Measurements from ENCODE around the gene TXNDC17. TPM values are rescaled to one million over a fixed set of nuclear protein-coding genes. Genes with fewer than 3 reads are reported as not detected.

Gene TXNDC17
- total and polyA plus RNA-seq, 9 of the 15 experiments (the other 6 are each of a cell fraction or from before 2014, with no cell fraction given): 108 to 759 (median 179) TPM

- no peak overlapping the region for H3K4me3 ChIP-seq
- CTCF ChIA-PET (ENCODE audit: low intra/inter-chr PET ratio): no interaction called here
- POLR2A ChIA-PET: no interaction called here
- no peak overlapping the region for H3K4me2 ChIP-seq (ENCODE audit: insufficient read depth, low read length)
- no peaks in the 10 kb centered on the region for H4K20me1 ChIP-seq (replicated peaks; ENCODE audit: control insufficient read depth, insufficient read depth, low read length)
- in situ Hi-C loops (cut with MboI) (no loop called here), intact Hi-C loops (cut with micrococcal nuclease) (no loop called here)
- no peak overlapping the region for H2AFZ ChIP-seq (ENCODE audit: low read depth, low read length)
- no peaks in the 10 kb centered on the region for H3K9me3 ChIP-seq (replicated peaks; ENCODE audit: control insufficient read depth, insufficient read depth, low read depth, low read length)
- no peaks in the 10 kb centered on the region for H3K79me2 ChIP-seq (ENCODE audit: control insufficient read depth, insufficient read depth, low read length)
- no peak overlapping the region for H3K9ac ChIP-seq (ENCODE audit: insufficient read depth in 1 of 2, low read depth in 2 of 2, low read length in 2 of 2)
- no peaks in the 10 kb centered on the region for H3K9me1 ChIP-seq (ENCODE audit: control insufficient read depth, insufficient read depth, low read length)
- H3K27me3 ChIP-seq (ENCODE audit: control insufficient read depth in 2 of 2, insufficient read depth in 2 of 2, low read length in 2 of 2): no peaks in the 10 kb centered on the region
- no peak for DNase-seq (ENCODE audit: extremely low read depth in 1 of 4, low spot score in 3 of 4)
- H3K27ac ChIP-seq (ENCODE audit: extremely low read depth, low read depth, low read length): no peak overlapping the region
- H3K4me1 ChIP-seq (replicated peaks in 1 of 2; ENCODE audit: control insufficient read depth in 2 of 2, insufficient read depth in 2 of 2, low read length in 2 of 2): no peaks in the 10 kb centered on the region
- TF ChIP-seq DNMT1 (IDR thresholded peaks at IDR 0.05): no peak
- no peak for FAIRE-seq
- no peak for ATAC-seq
- BruUV-seq (replicated peaks): no TSS peak
- 100% methylated on average over 1 of the region's 1 CpG for WGBS (ENCODE audit: insufficient coverage, low coverage, missing lambda C conversion rate)
- H3K36me3 ChIP-seq (ENCODE audit: control insufficient read depth, insufficient read depth, low read length): peaks cover 64% of the 10 kb centered on the region
Observed at GRCh38 chr17:6630390-6630789, 10.5 kb upstream of the TXNDC17 start.

DNA sequence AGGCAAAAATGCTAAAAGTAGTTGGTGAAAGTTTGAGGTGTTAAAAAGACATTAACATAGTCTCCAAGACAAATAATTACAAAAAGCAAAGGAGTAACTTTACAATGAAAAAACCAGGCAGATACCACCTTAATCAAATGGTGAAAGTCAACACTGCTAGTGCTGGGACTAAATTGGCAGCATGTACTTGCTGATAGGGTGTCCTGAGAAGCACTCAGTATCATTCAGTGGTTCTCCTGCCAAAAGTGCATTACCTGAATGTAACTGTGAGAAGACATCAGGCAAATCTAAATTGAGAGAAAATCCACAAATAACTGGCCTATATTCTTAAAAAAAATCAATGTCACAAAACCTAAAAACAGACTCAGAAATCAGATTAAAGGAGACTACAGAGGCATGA is 8.3 kb upstream of the TXNDC17 start:
- H3K4me2 ChIP-seq (ENCODE audit: insufficient read depth, low read length): no peak overlapping the region
- no peak for FAIRE-seq
- no peaks in the 10 kb centered on the region for H3K79me2 ChIP-seq (ENCODE audit: control insufficient read depth, insufficient read depth, low read length)
- no peaks in the 10 kb centered on the region for H3K27me3 ChIP-seq (ENCODE audit: control insufficient read depth in 2 of 2, insufficient read depth in 2 of 2, low read length in 2 of 2)
- POLR2A ChIA-PET: no interaction called here
- in situ Hi-C loops (cut with MboI): no loop called here
- H3K36me3 ChIP-seq (ENCODE audit: control insufficient read depth, insufficient read depth, low read length): peaks cover 53% of the 10 kb centered on the region
- no peak overlapping the region for H3K4me3 ChIP-seq
- H4K20me1 ChIP-seq (replicated peaks; ENCODE audit: control insufficient read depth, insufficient read depth, low read length): no peaks in the 10 kb centered on the region
- peaks cover 0 to 7% of the 10 kb centered on the region in 2 experiments; a peak in 1 of 5 replicates for H3K4me1 ChIP-seq (replicated peaks in 1 of 2; ENCODE audit: control insufficient read depth in 2 of 2, insufficient read depth in 2 of 2, low read length in 2 of 2)
- no peaks in the 10 kb centered on the region for H3K9me3 ChIP-seq (replicated peaks; ENCODE audit: control insufficient read depth, insufficient read depth, low read depth, low read length)
- H3K9ac ChIP-seq (ENCODE audit: insufficient read depth in 1 of 2, low read depth in 2 of 2, low read length in 2 of 2): no peak overlapping the region
- no peak overlapping the region for H2AFZ ChIP-seq (ENCODE audit: low read depth, low read length)
- DNase-seq (ENCODE audit: extremely low read depth in 1 of 4, low spot score in 3 of 4): no peak
- BruUV-seq (replicated peaks): no TSS peak
- ATAC-seq: no peak
- CTCF ChIA-PET (ENCODE audit: low intra/inter-chr PET ratio): no interaction called here
- H3K27ac ChIP-seq (ENCODE audit: extremely low read depth, low read depth, low read length): no peak overlapping the region
- intact Hi-C loops (cut with micrococcal nuclease): no loop called here
- no peaks in the 10 kb centered on the region for H3K9me1 ChIP-seq (ENCODE audit: control insufficient read depth, insufficient read depth, low read length)
- TF ChIP-seq ZBTB33 (CRISPR knock-in tag; IDR thresholded peaks at IDR 0.05) (no peak), HOMEZ (CRISPR knock-in tag; IDR thresholded peaks at IDR 0.05) (no peak), SRSF3 (IDR thresholded peaks at IDR 0.05; ENCODE audit: insufficient read depth, low read length) (no peak), ZNF644 (tag; IDR thresholded peaks at IDR 0.05; ENCODE audit: low read depth) (no peak), HMGN3 (IDR thresholded peaks at IDR 0.05; ENCODE audit: borderline replicate concordance, extremely low read depth, insufficient read length, low read depth, low read length) (no peak), SP1 (CRISPR knock-in tag; IDR thresholded peaks at IDR 0.05) (no peak), NCOA4 (IDR thresholded peaks at IDR 0.05; ENCODE audit: partially characterized antibody) (no peak)
- TF ChIP-seq, protein P1, sequence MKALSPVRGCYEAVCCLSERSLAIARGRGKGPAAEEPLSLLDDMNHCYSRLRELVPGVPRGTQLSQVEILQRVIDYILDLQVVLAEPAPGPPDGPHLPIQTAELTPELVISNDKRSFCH (CRISPR knock-in tag; IDR thresholded peaks at IDR 0.05): no peak
- TF ChIP-seq, protein P1 (tag; IDR thresholded peaks at IDR 0.05): no peak
- TF ChIP-seq, protein P2, sequence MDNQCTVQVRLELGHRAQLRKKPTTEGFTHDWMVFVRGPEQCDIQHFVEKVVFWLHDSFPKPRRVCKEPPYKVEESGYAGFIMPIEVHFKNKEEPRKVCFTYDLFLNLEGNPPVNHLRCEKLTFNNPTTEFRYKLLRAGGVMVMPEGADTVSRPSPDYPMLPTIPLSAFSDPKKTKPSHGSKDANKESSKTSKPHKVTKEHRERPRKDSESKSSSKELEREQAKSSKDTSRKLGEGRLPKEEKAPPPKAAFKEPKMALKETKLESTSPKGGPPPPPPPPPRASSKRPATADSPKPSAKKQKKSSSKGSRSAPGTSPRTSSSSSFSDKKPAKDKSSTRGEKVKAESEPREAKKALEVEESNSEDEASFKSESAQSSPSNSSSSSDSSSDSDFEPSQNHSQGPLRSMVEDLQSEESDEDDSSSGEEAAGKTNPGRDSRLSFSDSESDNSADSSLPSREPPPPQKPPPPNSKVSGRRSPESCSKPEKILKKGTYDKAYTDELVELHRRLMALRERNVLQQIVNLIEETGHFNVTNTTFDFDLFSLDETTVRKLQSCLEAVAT (IDR thresholded peaks at IDR 0.05): no peak

All from K562 (cell line).